Kidney epithelial cell (primary cell): ENCODE data around the gene ZBTB25. TPM values are rescaled to one million over a fixed set of nuclear protein-coding genes. Genes with fewer than 3 reads are reported as not detected.

Source experiments
- DNase-seq: peaks from one replicate; pipeline ENCODE4 v3.0.0-alpha.2; 2010; ENCODE audit warnings: low read depth
- H3K27me3 ChIP-seq: 2 replicates; pipeline ENCODE4 v1.6.0; 2011; ENCODE audit warnings: low read length; ENCODE audit not compliant: control insufficient read depth, insufficient read depth
- H3K36me3 ChIP-seq: 2 replicates; pipeline ENCODE4 v1.5.1; 2011; ENCODE audit warnings: low read length; ENCODE audit not compliant: control insufficient read depth, insufficient read depth
- H3K4me3 ChIP-seq: 2 replicates; pipeline ENCODE4 v1.5.1; 2011; ENCODE audit warnings: low read depth, mild to moderate bottlenecking, control low read depth, low read length
- CTCF ChIP-seq: IDR thresholded peaks from 2 replicates; pipeline ENCODE4 v1.5.1; 2011; ENCODE audit warnings: mild to moderate bottlenecking, moderate library complexity, low read length, control low read depth, inconsistent platforms; ENCODE audit not compliant: insufficient read depth, poor library complexity, severe bottlenecking
- total RNA-seq: library from RNA; depleted of rRNA; stranded (reverse); fragments of >200 nt; gene quantifications from 2 replicates; pipeline ENCODE4 v1.2.3, GENCODE V29; 2015

The ZBTB25 gene
- total RNA-seq, 1 donor from 2014 or later: 7.4 TPM

- Histone ChIP-seq H3K4me3 (no peak overlapping the region), H3K27me3 (no peaks in the 10 kb centered on the region), H3K36me3 (no peaks in the 10 kb centered on the region)
- TF ChIP-seq CTCF: no peak
- DNase-seq: no peak
These were observed 6.9 kb downstream of the ZBTB25 start for GRCh38 chr14:64496764-64497163.

GRCh38 chr14:64495252-64495651 lies 8.4 kb downstream of the ZBTB25 start:
- no peak for DNase-seq
- no peak overlapping the region for H3K4me3 ChIP-seq
- no peak for TF ChIP-seq CTCF
- no peaks in the 10 kb centered on the region for H3K36me3 ChIP-seq
- no peaks in the 10 kb centered on the region for H3K27me3 ChIP-seq

DNA sequence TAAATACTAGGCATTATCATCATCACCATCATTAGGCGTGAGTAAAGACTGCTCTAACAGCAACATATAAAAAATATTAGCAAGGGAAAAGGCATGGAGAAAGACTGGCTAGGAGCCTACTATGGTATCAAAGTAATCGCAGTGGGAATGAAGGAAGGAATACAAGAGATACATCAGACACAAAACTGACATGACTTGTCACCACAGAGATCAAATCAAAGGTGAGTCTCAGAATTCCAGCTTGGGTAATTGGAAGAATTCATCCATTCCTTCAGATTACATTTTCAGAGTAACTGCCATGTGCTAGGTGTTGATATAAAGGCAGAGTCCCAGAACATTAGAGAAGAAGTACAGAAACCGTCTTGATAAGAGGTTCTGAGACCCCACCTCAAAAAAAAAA lies 10.2 kb downstream of the ZBTB25 start:
- no peak for TF ChIP-seq CTCF
- DNase-seq: no peak
- no peak overlapping the region for H3K4me3 ChIP-seq
- no peaks in the 10 kb centered on the region for H3K27me3 ChIP-seq
- H3K36me3 ChIP-seq: no peaks in the 10 kb centered on the region

GRCh38 chr14:64491637-64492036 lies 12.0 kb downstream of the ZBTB25 start:
- H3K36me3 ChIP-seq: peaks cover 2% of the 10 kb centered on the region
- no peak for TF ChIP-seq CTCF

DNA sequence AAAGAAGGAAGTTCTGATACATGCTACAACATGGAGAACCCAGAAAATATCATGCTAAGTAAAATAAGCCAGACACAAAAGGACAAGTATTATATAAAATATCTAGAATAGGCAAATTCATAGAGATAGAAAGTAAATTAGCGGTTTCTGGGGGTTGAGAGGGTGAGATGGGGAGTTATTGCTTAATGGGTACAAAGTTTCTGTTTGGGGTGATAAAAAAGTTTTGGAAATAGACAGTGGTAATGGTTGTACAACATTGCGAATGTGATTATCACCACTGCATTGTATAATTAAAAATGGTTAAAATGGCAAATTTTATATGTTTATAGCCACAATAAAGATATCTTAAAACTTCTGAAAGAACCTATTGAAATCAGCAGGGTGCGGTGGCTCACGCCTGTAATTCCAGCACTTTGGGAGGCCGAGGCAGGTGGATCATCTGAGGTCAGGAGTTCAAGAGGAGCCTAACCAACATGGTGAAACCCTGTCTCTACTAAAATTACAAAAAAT lies 15.0 kb downstream of the ZBTB25 start:
- Histone ChIP-seq H3K27me3 (no peaks in the 10 kb centered on the region), H3K36me3 (peaks cover 2% of the 10 kb centered on the region), H3K4me3 (no peak overlapping the region)
- no peak for TF ChIP-seq CTCF
- DNase-seq: no peak

More at GRCh38 chr14:64491637-64492036, 12.0 kb downstream of the ZBTB25 start:
- H3K27me3 ChIP-seq: no peaks in the 10 kb centered on the region
- DNase-seq: no peak
- H3K4me3 ChIP-seq: no peak overlapping the region

- no peak overlapping the region for H3K4me3 ChIP-seq
- no peak for TF ChIP-seq CTCF
- no peaks in the 10 kb centered on the region for H3K36me3 ChIP-seq
- H3K27me3 ChIP-seq: no peaks in the 10 kb centered on the region
- no peak for DNase-seq
These were observed 24.9 kb downstream of the ZBTB25 start for GRCh38 chr14:64478634-64479250.
